HG03280 (cell line): ENCODE measurements around the gene CHEK1.
A peak's percentile ranks its signal among the peaks of the same experiment; 100 is the strongest.

Experiments
- ATAC-seq: cut with Tn5 transposase; IDR thresholded peaks from one replicate; pipeline ENCODE4 v1.9.1; 2021; ENCODE audit warnings: mild to moderate bottlenecking, moderate library complexity; ENCODE audit not compliant: unreplicated experiment

The CHEK1 gene

DNA sequence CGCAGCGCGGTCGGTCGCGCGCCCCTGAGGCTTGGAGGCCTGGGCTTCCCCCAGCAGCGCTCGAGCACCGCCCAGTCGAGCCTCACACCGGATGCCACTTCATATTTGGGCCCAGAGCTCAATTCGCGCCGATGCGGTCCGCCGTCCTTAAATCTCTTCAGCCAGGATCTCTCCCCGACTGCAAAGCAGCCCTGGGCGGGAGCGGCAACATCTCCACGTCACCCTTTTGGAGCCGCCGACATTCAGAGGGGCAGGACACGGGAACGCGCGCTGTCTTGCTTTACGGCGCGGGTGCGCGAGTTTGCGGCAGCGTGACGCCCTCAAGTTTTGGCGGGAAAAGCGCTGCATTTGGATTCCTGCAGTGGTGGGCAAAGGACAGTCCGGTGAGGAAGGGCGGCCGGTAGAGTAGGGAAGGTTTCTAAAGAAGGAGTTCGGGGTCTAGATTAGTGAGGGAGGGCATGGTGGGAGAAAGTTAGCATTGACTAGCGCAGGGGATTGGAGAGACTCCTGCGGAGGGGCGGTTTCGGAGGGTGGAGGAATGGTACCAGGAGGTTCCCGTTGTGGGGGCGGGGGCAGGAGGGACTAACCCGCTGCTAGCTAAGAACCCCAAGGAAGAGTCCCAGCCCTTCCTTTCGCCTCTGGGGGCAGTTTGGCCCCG lies 796 bp downstream of the CHEK1 start:
- ATAC-seq = peak; percentile 85

DNA sequence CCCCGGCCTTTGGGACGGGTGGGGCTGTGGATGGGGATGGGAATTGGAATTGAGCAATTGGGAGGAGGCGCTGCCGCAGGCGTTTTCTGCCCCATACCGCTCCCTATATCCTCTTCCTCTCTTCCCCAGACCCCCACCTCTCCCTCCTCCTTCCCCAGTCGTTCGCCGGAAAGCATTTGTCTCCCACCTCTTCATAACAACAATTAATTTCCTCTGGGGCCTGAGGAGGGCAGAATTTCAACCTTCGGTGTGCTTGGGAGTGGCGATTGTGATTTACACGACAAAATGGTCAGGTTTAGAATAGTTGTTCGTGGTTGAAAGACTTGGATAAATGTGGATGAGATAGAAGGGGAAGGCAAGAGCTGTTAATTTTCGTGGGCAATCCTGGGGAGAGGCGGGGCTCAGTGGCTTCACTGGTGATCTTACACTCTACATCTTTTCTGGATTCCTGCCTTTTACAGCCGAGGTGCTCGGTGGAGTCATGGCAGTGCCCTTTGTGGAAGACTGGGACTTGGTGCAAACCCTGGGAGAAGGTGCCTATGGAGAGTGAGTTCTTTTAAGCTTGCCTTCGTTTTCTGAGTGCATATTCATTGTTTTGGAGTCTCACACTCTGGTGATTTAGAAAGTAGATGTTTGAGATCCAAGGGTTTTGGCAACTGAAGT lies 1.5 kb downstream of the CHEK1 start:
- peak; percentile 33 for ATAC-seq

DNA sequence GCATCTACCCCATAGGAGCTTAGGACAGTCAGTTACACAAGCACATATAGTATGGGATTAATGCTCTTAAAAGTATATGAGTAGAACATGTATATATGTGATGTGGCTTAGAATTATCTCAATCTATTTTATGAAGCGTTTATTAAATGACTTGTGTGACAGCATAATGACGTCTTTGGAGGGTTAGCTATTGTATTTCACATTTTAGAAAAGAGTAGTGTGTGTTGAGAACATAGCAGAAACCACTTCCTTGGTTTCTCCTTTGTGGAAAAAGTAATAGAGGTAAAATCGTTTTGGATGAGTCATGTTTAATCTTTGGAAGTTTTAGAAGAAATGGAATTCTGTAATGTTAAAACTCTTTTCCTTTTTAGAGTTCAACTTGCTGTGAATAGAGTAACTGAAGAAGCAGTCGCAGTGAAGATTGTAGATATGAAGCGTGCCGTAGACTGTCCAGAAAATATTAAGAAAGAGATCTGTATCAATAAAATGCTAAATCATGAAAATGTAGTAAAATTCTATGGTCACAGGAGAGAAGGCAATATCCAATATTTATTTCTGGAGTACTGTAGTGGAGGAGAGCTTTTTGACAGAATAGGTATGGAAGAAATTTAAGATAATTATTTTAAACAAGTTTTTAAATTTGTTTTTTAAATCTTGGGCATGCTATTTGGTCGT lies 2.4 kb downstream of the CHEK1 start:
- ATAC-seq = no peak

DNA sequence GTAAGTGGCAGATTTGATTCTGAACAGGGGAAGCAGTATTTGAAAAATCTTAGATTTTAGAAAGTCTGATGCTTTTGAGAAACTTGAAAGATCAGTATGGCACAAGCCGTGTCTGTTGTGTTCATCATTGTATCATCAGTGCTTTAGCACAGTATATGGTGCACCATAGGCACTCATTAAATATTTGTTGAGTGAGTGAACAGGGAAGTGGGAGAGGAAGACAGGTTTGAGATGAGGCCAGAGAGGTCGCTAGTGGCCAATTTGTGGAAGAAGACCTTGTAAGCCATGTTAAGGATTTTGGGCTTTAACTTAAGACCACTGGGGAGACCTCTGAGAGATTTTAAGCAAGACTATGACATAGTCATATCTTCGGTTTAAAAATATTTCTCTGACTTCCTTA lies 12.9 kb downstream of the CHEK1 start:
- no peak for ATAC-seq

DNA sequence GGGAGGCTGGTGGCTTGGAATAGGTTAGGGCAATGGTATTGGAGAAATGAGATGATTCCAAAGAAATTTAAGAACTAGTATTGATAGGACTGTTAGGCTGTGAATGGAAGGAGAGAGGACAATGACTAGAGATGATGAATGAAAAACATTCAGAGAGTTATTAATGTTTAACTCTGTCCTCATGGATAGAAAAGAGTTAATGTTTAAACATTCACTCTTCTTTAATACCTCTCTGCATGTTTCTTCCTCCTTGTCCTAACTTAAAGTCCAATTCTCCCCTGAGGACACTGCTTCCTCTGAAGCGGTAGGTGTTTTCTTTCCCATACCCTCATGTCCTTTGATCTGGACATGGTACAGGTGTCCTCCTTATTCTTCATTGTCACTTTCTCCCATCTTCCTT lies 13.4 kb downstream of the CHEK1 start:
- ATAC-seq = no peak

DNA sequence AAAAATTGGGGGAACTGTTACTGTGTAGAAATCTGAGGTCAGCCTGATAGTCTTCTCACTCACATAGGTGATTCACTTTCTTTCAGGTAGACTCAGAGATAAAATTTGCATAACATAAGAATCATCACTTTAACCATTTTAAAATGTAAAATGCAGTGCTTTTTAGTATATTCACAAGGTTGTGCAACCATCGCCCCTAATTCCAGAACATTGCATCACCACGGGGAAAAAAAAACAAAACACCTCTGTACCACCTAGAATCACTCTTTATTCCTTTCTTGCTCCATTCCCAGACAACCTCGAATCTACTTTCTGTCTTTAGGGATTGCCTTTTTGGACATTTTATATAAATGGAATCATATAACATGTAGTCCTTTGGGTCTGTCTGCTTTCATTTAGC lies 20.9 kb downstream of the CHEK1 start:
- no peak for ATAC-seq

DNA sequence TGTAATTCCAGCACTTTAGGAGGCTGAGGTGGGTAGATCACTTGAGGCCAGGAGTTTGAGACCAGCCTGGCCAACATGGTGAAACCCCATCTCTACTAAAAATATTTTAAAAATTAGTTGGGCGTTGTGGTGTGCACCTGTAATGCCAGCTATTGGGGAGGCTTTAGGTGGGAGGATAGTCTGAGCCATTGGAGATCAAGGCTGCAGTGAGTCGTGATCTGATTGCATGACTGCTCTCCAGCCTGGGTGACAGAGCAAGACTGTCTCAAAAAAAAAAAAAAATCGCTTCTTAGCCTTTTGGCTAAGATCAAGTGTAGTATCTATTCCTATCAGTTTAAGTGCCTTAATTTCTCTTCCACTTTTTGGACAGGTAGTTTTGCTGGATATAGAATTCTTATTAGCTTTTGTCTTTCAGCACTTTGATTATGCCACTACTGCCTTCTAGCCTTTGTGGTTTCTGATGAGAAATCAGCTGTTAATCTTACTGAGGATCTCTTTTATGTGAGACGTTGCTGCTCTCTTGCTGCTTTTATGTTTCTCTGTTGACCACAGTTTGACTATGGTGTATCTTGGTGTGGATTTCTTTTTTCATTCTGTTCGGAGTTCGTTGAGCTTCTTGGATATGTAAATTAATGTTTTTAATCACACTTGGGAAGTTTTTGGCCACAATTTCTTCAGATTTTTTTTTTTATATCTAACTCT lies 24.7 kb downstream of the CHEK1 start:
- ATAC-seq = no peak

DNA sequence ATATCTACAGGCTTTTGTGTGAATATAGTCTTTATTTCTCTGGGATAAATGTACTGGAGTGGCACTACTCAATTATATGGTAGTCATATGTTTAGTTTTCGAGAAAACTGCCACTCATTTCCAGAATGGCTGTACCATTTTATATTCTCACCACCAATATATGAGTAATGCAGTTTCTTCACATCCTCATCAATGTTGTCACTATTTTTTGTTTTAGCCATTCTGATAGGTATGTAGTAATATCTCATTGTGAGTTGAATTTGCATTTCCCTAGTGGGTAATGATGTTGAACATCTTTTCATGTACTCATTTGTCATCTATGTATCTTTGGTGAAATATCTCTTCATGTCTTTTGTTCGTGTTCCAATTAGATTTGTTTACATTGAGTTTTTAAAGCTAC lies 37.7 kb downstream of the CHEK1 start:
- ATAC-seq = no peak

DNA sequence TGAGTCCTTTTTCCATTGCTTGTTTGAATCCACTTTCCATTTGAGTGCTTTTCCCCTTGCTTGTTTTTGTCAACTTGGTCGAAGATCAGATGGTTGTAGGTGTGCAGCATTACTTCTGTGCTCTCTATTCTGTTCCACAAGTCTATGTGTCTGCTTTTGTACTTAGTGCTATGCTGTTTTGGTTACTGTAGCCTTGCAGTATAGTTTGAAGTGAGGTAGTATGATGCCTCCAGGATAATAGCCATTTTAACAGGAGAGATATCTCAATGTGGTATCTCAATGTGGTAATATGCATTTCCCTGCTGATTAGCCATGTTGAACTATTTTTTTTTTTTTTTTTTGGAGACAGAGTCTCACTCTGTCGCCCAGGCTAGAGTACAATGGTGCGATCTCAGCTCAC lies 38.9 kb downstream of the CHEK1 start:
- ATAC-seq = no peak

DNA sequence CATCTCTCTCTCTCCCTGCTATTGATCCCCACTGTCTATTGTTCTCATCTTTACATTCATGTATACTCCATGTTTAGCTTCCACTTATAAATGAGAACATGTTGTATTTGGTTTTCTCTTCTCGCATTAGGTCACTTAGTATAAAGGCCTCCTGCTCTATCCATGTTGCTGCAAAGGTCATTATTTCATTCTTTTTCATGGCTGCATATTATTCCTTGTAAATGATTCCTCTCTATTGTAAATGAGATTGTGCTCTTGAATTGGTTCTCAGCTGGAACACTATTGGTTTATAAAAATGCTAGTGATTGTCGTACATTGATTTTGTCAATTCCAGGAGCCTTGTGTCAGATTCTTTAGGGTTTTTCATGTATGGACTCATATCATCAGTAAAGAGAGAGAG lies 42.2 kb downstream of the CHEK1 start:
- no peak for ATAC-seq

DNA sequence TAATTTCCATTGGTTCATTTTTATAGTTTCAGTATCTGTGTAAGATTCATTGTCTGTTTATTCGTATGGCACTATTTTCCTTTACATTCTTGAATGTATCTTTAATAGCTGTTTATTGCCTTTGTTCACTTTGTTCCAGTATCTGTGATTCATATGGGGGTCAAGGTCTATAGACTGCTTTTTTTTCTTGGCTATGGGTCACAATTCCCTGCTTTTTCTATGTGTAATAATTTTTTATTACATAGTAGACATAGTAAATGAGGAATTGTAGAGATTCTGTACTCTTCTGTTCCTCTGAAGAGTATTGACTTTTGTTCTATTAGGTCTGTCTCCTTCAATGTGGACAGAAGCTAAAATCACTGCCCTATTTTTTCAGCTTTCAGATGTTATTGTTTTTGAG lies 45.2 kb downstream of the CHEK1 start:
- ATAC-seq = no peak

DNA sequence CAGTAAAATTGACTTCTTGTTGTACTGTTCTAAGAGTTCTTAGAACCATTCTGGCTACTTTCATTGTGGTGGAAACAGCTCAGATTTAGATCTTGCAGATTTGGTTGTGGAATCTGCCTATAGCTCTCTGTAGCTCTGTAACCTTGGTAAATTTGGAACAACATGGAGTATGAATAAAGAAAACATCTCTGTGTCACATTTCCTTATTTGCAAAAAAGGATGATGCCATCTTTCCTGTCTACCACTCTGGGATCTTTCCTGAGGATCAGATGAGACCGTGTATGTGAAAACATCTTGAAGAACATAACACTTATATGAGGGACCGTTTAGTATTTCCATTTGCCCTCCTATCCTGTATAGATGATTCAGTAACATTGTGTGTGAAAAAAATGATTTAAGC lies 46.6 kb downstream of the CHEK1 start:
- no peak for ATAC-seq

DNA sequence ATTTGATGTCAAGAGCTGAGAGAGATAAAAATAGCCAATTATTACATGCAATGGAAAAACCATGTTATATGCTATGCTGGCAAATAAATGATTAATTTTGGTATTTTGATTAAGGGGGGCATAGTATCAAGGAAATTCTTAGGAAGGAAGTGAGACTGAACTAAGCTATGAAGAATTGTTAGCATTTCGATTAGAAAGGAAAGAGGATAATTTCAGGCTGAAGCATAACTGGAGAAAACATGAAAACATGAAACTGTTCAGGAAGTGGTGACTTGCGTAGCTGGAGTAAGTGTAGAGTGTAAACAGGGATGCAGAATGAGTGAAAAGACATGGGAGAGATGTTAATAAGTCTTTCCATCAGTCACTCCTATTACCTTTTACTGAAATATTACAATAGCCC lies 49.2 kb downstream of the CHEK1 start:
- ATAC-seq = no peak

DNA sequence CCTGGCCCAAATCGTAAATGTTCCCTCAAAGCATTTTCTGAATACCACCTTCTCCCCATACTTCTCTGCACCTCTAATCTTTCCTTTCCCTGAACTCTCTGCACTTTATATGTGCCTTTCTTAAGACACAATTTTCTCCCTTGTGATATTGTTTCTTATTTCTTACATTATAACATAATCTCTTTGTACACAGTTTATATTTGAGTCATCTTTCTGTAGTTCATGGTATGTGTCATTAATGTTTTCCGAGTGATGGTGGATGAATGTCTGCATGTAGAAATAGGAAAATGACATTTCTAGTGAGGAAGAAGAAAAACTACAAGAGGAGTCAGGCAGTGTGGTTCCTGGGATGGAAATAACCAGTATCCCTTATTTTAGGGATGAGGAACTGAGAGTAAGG lies 50.2 kb downstream of the CHEK1 start:
- no peak for ATAC-seq

DNA sequence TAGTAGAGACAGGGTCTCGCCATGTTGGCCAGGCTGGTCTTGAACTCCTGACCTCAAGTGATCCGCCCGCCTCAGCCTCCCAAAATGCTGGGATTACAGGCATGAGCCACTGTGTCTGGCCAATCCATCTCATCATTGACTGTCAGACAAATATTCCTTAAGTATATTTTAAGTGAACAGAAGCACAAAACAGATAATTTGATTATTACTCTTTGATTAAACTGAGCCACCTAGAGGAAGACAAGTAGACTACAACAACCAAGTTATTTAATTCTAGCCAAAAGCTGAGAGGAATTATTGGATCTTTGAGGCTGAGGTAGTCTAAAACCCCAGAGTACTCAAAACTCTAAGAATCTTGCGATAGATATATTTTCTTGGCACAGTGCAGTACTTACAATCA lies 54.4 kb downstream of the CHEK1 start:
- ATAC-seq = no peak

DNA sequence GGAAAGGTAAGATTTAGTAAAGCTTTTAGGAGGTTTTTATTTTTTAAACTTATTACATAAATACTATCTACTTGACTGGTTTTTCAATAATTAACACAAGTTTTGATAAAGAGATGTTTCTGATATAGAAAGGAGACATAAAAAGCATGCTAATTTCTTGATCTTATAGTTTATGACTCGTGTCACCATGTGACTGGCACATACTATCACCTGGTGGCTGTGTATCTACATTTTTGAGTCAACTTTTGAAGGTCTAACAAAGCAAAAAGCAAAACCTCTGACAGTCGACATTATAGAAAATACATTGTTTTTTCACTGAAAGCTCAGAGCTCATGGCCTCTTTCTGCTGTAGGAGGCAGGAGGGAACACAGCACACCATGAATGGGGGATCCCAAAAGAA lies 54.9 kb downstream of the CHEK1 start:
- ATAC-seq = no peak

DNA sequence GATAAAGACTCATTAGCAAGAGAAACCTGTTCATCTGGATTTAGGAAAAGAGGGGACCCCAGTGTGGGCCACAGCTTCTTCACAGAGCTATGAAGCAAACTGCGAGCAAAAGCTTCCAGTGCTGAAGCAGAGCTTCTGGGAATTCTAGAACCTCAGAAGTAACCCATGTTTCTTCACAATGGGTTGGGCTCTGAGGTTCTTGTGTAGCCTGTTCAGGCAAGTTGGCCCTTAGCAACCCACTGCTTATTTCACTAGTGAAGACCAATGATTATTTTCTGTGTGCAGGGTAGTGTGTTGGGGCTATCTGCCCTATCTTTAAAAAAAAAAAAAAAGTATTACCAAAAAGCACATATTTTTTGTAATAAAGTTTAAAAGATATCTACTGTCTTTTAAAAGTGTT lies 55.8 kb downstream of the CHEK1 start, which contains the start of gene ACRV1:
ACRV1 (minus strand) TSS at position 101 of the 400 bp plus-strand sequence; CDS start at position 34, 67 bp downstream.
- ATAC-seq = no peak

DNA sequence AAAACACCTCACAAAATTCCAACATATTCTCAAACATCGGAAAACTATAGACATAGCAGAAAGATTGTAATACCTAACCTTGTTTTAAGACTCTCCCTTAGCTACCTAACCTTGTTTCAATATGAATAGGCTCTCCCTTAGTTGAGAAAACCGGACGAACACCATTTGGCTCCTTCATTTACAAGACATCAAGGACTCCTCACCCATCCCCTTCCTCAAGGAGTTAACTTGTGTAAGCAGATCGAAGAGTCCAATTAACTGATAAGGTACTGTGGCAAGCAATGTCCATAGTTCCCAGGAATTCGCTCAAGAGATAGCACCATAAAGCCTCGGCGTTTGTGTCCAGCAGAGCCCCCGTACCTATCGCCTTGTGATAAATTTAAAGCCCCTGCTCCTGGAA lies 60.3 kb downstream of the CHEK1 start:
- ATAC-seq = no peak

DNA sequence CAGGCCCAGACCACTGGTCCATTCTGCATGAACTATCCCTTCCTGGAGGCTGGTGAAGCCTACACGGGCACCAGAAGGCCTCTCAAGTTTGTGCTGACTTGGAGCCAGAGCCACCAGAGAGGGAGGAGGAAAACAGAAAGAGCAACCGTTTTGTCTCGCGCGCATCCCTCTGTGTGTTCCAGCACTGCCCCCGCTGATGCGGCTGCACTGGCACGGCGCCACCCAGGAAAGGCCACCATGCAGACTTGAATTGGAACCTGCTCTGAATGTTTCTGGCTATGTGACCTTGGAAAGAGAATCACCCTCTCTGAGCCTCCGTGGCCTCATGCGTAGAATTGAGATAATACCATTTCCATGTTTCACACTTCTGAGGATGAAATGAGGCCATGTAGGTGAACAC lies 63.1 kb downstream of the CHEK1 start:
- ATAC-seq = no peak

DNA sequence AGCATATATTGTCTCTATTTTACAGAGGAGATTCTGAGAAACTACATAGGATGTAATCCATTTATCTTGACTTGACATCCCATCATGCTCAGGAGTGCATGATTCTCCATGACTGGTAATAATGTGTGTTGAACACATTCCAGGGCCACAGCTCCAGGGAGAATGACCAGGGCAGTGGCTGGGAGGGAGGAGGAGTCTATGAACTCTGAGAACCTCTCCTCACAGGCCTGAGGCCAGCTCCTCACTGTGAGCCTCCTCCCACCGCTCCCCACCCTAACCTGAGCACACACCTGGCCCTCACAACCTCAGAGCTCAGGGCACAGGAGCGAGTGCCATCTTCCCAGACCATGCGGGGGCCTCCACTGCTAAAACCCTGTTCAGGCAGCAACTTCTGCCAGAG lies 63.7 kb downstream of the CHEK1 start:
- ATAC-seq = no peak

DNA sequence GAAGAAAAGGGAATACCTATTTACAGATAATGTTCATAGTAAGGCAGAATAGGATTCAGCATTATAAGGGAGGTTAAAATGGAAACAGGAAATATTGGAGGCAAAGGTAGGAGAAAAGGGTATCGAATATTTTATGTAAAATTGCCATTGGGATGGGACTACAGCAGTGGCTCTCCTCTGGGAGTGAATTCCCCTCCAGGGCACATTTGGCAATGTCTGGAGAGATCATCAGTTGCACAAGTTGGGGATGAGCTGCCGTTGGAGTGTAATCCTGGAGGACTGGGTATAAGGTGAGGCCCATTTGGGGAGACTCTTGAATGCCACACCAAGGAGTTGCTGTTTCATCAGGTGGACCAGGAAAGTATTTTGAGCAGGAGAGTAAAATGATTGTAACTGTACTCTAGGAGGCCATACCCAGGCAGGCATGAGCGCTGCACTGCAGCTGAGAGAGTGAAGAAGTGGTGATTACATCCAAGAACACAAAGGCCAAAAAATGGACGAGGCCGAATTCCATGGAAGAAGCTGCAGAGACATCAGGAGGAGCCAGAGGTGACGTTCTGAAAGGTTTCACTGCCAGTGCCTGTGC lies 64.4 kb downstream of the CHEK1 start:
- ATAC-seq = no peak
